Hematopoietic multipotent progenitor cell treated with erythropoietin and hydrocortisone succinate and interleukin-3 and kit ligand, for 15 days (in vitro differentiated cells): ENCODE measurements around the gene PDHX.
"Not testable (repeated sequence)": the region's sequence is repeated elsewhere in the genome, so short reads cannot be mapped to it uniquely, and the experiment has no call there.

ENCODE experiments used
- DNase-seq: peaks from one replicate; pipeline ENCODE4 v3.0.0-alpha.2; 2015; ENCODE audit warnings: low spot score

The PDHX gene

DNA sequence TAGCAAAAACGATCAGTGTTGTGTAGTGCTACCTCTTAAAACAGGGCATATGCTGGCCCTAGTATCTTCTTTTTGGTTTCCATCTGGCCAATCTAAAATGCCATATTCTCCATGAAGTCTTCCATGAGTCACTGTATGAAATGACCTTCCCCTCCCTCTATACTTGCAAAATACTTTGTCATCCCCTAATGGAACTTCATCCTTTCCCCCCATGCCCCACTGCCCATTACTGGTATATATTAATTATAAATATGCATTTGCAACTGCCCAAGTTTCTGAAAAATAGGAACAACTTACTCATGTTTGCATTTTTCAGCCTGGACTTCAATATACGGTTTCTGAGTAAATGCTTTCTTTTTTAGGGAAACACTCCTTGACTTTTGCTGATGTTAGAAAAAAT, 4.7 kb upstream of the PDHX start:
- no peak for DNase-seq

DNA sequence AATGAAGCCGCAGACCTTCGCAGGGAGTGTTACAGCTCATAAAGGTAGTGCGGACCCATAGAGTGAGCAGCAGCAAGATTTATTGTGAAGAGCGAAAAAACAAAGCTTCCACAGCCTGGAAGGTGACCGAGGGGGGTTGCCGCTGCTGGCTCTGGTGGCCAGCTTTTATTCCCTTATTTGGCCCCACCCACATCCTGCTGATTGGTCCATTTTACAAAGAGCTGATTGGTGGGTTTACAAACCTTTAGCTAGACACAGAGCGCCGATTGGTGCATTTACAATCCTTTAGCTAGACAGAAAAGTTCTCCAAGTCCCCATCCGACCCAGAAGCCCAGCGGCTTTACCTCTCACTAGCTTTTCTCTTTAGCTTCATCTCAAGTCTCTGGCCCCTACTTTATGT, 2.9 kb upstream of the PDHX start:
- not testable (repeated sequence) for DNase-seq

DNA sequence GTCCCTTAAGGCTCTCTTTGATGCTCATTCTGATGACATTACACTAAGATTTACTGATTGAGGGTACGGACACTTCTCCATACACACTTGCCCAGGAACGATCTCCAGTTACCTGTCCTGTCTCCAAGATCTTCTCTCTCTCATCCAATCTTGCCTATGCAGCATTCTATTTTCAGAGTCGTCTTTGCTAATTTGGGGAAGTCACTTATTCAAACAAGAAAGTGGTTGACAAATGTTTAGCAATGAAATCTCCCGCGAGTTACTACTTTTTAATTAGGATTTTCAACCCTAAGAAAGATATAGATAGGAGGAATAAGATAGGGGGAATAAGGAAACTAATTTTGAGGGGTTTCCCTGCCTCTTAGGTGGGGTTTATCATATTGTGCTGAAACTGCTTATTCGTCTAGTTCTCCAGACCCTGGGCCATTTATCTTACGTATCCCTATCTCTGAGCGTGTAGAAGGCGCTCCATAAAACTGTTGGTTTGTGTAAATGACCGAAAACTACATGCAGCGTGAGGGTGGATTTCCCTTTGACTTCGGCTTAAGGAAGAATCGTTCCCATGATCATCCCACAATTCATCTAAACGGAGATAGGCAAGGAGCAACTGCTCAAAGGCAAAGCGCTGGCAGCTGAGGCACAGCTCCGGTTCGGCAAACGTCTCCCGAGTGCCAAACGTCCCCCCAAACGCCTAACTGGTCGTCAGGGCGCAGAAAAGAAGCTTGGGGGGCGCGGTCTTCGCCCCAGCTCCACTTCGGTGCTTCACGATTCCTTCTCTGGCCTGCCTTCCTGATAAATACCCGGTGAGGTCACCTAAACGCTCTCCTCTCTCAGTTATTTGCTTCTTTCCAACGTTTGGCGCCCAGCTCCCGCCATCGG, 1.0 kb upstream of the PDHX start:
- no peak for DNase-seq

DNA sequence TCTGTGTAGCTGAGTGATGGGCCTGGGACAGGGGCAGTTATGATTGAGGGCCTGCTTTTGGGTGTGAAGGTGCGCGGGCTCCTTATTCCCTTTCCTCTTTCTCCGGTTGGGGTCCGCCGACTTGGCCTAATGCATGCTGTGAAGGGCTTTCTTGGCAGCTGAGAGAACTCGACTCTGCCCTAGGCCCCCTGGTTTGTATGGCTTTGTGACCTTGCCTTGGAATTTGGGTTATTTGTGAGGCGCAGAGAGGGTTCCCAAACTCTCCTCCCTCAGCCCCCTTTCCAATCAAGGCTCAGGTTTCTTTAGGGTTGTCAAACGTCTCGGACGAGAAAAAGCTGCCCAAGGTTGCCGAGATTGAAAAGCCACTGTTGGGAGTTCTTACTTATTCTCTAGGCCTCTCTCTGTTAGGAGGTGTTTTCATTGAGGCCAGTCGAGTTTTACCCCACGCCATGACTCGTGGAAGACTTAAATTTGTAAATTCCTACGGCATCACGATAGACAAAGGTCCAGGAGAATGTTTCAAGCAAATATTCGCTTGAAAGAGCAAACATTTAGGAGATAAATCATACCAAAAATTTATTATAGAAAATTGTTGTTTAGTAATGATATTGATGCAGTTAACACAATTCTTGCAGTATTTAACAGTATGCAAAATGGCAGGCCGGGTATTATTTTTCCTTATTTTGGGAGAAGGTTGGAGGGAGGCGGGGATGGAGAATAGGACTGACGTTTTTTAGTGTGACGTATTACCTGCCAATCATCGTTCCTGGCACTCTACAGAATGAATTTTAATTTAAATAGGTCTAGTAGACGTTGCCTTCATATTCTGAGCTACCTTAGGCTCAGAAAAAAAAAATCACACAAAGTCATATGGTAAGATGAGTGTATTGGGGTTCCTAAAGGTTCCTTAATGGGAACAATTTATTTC, 689 bp downstream of the PDHX start:
- DNase-seq, result peak; percentile 9

DNA sequence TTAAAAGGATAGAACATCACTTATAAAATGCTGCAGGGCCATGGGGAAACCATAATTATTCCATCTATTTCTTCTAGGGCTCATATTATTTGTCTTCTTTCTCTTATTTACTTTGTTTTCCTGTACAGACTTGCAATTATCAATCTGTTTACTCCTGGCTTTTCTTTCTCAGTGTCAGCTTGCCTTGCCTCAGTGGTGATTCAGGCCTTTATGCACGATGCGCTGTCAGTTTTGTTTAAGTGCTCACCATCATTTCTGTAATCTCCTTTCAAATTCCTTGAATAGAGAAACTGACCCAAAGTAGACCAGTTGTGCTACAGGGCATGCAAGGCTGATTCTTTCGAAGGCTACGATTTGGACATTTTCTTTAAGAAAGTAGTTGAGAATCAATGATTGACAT, 4.7 kb downstream of the PDHX start:
- DNase-seq, result no peak

DNA sequence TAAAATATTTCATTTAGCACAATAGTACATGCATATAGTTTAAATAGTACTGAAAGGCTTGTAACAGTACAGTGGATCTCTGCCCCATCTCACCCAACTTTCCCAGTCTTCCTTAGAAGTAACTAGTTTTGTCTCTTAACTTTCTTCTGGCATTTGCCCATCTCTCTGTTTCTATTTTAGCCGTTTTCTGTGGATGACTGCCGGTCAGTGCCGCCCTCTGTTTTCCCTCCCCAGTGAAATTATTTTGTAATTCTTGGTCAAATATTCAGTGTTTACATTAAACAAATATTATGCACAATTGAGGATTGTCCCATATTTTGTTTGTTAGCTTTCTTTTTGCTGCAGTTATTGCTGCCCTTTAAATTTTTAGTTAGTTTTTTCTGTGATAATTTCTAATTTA, 8.3 kb downstream of the PDHX start:
- no peak for DNase-seq

DNA sequence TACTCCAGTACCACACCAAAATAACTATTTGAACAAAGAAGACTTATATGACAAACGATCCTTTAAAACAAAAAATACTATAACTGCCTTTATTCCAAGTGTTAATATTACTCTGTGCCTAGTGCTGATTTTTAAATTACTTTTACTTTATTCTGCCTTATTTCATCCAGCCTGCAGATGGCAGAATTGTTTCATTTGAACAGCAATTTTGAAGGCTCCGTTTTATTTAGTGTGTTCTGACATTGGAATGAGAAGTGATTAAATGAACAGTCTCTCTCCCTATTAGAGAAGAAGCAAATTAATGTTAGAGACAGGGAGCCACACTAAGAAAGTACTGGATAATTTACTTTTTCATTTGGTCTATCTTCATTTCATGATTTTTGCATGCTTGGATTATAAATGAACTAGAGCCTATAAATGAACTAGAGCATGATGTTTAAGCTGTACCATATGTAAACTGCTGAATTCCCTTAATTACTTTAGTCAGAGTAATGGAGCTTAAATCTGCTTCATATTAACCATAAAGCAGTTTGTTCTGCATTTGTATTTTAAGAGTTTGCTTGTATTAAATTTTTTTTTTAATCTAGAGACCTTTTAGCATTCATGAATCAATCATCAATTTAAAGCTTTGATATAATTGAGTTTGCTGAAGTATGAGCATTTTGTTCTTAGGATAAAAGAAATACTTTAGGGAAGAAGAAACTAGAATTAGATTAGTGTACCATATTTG, 9.8 kb downstream of the PDHX start:
- DNase-seq, result peak; percentile 65

DNA sequence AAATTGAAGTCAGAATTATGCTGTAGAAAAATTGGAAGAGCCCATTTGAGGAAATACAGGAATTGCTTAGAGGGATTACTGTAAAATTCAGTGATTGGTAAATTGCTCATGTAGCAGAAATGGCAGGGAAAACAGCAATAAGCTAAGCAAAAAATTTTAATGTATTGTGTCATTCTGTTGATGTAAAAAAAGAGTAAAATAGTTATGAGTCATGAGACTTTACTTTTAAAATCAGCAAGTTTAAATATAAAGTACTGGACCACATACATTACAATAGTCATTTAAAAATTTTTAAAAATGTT, 10.4 kb downstream of the PDHX start:
- DNase-seq, result no peak

DNA sequence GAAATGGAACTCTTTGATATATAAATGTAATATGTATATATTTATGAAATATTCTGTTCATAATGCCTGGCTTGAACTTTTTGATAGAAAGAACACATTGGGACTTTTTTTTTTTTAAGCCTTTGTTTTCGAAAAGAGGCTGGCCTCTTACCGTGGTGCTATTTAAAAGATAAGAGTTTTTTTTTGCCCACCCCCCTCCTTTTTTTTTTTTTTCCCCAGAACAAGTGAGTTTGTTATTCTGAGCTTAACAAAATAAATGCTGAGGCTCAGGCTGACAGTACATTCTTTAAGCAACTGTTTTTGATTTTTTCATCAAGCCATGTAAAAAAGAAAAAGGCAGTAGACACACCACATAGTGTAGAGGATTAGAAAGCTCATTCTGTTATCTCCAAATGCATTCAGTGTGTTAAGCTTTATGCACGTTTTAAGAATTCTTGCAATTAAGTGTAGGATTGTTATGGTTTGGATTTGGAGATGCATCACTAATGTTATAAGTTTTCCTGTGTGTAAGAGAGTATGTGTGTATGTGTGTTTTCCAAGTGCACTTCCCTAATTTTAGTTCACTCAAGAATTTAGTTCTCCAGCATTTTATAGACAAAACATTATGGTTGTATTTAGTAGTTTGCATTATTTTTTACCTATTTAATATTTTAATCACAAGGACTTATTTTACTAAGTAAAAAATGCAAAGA, 12.0 kb downstream of the PDHX start:
- no peak for DNase-seq

DNA sequence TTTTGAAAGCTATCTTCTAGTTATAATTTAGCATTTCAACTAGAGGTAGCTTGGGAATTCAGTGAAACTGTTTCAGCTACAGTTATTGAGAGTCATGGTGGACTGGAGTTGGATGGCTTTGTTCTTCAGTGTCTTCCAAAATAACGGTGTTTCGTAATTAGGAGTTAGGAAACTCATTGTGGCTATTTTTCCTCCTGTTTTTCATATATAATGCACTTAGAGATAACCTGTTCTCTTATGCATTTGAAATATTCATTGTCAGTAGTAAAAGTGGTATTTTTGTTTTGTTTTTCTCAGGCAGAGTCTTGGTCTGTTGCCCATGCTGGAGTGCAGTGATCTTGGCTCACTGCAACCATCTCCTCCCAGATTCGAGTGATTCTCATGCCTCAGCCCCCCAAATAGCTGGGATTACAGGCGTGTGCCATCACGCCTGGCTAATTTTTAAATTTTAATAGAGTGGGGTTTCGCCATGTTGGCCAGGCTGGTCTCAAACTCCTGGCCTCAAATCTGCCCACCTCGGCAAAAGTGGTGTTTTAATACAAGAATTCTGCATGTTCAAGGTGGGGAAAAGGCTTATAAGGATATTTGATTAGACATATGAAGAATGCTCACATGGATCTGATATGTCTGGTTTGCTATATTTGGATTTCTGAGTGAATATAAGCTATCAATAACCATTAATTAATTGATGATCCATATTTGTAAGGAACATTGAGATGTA, 12.7 kb downstream of the PDHX start:
- no peak for DNase-seq

DNA sequence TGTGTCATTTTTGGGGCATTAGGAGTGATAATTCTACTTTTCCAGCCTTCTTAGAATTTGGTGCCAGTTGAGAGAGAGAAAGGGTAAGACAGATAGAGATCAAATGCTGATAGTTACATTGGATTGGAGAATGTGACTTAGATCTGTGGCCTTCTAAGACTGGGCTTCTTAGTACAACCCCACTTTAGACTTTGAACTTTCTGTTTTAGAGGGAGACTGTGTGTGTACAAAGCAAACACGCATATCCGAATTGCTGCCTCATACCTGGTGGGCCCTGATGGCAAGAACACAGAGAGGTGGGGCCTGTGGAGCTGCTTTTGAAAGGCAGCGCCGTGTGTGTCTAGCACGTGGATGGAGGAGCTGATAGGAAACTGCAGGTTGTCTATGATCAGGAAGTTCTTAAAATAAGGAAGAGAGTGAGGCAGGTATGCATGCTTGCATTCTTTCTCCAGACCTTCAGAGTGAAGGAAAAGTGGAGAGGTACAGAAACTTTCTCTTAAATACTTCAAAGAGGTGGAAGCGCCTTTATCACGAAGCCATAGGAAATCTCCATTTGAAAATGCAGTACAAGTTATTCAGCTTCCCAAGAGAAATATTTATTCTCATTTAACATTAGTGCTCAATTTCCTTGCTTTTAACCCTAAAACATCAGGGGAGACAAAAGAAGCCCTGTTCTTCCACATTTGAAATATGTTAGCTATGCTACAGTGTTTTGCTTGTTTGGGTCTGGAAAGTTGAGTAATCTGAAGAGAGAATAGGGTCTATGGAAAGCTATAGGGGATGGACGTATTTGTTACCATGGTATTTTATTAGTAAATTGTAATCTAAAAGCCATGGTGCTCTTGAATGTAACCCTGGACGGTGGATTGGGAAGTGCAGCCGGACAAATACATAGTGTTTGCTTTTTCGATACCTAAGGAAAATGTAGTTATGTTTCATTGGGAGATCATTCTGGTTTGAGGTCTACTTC, 13.7 kb downstream of the PDHX start:
- DNase-seq, result no peak

DNA sequence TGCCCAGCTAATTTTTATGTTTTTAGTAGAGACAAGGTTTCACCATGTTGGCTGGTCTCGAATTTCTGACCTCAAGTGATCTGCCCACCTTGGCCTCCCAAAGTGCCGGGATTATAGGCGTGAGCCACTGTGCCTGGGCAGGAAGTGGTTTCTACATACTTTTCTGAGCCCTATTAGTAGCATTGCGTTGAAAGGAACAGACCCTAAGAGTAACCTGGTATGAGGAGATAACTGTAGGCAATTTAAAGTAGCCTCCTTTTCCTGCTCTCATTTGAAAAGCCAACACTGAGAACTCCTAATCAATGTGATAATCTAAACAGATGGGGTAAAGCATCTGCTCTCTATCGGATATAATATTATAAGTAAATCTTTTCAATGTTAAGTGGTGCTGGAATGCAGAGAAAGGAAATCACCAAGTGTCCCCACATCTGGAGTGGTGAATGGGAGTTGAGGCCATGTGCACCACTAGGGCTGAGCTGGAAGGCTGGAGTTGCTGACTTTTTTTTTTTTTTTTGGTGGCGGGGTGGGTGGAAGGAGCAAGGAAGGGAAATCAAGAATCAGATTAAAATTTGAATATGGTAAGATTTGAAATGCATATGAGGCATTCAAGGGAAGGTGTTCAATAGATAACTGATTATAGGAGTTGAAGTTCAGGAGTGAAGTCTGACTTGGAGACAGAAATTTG, 20.7 kb downstream of the PDHX start:
- DNase-seq, result no peak

DNA sequence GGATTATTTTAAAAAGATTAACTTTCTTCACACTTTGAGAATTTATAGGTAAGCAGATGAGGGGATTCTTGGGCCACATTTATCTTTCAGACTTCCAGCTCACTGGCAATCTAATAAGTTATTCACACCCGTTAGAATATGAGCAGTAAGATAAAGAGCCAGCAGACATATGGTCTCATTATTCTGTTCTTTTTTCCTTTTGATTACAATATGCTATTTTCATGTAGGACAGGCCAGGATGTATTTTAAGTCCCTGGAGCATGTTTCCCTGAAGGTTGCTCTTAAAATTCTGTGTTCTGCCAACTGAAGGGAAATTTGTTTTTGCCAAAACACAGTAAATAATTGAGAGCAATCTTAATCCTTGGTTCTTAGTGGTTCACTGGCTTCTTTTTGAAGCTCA, 22.2 kb downstream of the PDHX start:
- no peak for DNase-seq

DNA sequence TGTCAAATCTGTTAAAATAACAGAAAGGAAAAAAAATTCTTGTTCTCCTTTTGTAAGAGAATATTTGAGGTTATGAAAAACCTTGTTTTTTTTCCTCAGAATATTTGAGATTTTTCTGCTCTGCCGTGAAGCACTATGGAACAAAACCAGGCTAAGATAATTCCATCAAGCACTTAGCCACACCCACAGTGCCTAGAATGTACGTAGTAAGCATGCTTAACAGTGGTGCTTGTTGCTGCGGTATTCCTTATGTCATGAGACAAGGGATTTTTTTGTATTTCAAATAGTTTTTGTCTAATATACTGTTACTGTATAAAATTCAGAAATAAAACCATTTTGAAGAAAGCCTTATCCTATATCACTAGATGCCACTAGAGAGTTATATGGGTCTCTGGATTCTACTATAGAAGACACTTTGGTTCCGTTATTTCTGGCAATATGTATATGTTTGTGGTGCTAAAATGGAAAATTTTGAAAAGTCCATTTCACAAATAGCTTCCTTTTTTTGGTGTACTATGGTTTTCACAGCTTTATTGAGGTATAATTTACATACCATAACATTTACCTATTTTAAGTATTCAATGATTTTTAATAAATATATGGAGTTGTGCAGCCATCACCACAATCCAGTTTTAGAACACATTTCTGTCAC, 23.7 kb downstream of the PDHX start:
- DNase-seq, result no peak

DNA sequence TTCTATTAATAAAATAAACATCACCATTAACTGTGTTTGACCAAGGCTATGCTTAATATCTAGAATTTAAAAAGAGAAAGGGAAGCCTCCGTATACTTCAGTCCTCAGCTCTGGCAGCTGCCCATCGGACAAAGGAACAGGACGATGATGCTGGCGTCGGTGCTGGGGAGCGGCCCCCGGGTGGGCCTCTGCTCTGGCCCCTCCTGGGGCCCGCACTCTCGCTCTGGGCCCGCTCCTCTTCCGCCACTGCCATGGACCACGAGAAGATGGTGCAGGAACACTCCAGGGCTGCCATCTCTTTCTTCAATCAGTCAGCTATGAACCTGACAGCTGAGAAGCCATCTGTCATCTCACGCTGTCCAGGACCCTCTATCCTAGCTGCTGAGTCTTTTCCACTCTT, 25.3 kb downstream of the PDHX start:
- DNase-seq, result no peak

DNA sequence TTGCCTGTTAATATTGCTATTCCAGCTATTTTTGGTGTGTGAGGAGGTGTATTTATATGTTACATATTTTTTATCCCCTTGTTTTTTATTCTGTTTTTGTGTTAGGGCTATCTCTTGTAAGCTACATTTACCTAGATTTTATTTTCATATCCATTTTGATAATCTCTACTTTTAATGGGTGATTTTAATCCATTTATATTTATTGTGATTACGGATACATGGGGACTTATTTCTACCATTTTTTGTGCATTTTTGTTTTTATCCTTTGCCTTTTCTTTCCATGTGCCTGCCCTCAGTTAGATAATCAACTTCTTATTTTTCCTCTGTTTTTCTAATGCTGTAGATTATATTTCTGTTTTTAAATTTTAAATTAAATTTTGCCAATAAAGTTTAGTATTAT, 28.3 kb downstream of the PDHX start:
- DNase-seq, result no peak

DNA sequence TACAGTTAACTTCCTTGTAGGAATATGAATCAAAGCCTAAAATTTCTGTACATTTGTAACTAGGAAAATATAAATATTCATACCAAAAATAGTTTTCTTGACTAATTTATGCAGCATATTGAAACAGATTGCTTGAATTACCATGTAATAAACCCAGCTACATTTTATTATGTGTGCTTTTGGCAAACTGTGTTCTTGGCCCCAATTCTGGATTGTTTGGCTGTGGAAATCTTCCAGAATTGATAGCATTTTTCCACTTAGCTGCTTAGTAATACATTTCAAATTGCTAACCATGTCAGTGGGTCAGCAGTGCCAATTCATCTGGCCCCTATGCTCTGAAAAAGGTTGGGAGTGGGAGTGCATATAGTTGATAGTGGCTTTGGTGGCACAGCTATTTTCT, 32.3 kb downstream of the PDHX start:
- DNase-seq, result no peak

DNA sequence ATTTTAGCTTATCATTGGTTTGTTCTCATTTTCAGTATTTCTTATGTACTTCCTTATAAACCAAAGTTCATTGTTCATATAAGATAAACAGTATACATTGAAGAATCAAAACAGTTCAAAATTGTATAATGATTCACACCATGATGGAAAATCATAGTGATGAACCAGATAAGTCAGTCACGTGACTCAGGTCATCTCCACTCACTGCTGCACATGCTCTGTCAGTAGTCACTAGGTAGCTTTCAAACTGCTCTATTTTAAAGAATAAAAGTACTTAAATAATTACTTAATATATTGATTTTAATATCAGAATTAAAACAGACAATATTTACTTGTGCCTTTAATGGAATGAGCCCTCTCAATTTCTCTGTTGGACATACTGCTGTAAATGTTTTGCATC, 37.5 kb downstream of the PDHX start:
- no peak for DNase-seq

DNA sequence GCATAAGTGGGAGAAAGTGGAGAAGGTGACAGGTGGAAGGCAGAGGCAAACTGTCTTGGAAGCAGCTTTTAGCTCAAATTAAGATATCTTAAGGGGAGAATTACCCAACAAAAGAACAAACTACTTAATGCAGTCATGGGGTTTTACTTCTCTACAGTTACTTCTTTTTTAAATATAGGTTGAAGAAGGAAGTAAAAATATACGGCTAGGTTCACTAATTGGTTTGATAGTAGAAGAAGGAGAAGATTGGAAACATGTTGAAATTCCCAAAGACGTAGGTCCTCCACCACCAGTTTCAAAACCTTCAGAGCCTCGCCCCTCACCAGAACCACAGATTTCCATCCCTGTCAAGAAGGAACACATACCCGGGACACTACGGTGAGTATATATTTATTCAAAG, 40.8 kb downstream of the PDHX start:
- no peak for DNase-seq
